Measurements from ENCODE around the gene ZNF740.
"Not testable (repeated sequence)": the region's sequence is repeated elsewhere in the genome, so short reads cannot be mapped to it uniquely, and the experiment has no call there.

ZNF740 gene

GRCh38 chr12:53200458-53201176, 20.1 kb downstream of the ZNF740 start:
- ATAC-seq: no peak
- no peak for TF ChIP-seq CSDC2 (CRISPR knock-in tag; IDR thresholded peaks at IDR 0.05)
- TF ChIP-seq RARB (CRISPR knock-in tag; IDR thresholded peaks at IDR 0.05): no peak
- no peak for TF ChIP-seq CREB5 (CRISPR knock-in tag; IDR thresholded peaks at IDR 0.05; ENCODE audit: low read depth)
- no peak for TF ChIP-seq ZC3H10 (CRISPR knock-in tag; IDR thresholded peaks at IDR 0.05)
- no peak for TF ChIP-seq TOX (CRISPR knock-in tag; IDR thresholded peaks at IDR 0.05; ENCODE audit: borderline replicate concordance)
- TF ChIP-seq BACH2 (CRISPR knock-in tag; IDR thresholded peaks at IDR 0.05; ENCODE audit: borderline replicate concordance): no peak
- TF ChIP-seq TCF4 (CRISPR knock-in tag; IDR thresholded peaks at IDR 0.05; ENCODE audit: borderline replicate concordance): no peak
- TF ChIP-seq ZNF8 (CRISPR knock-in tag; IDR thresholded peaks at IDR 0.05): no peak
- TF ChIP-seq PATZ1 (CRISPR knock-in tag; IDR thresholded peaks at IDR 0.05; ENCODE audit: borderline replicate concordance): no peak
- no peak for TF ChIP-seq POU6F1 (CRISPR knock-in tag; IDR thresholded peaks at IDR 0.05; ENCODE audit: borderline replicate concordance, low read depth)

- no peak for TF ChIP-seq SNAI2 (CRISPR knock-in tag; IDR thresholded peaks at IDR 0.05)
- no peak for TF ChIP-seq PPARA (CRISPR knock-in tag; IDR thresholded peaks at IDR 0.05; ENCODE audit: borderline replicate concordance)
- no peak for TF ChIP-seq RARB (CRISPR knock-in tag; IDR thresholded peaks at IDR 0.05)
- TF ChIP-seq OSR1 (CRISPR knock-in tag; IDR thresholded peaks at IDR 0.05): no peak
- no peak for TF ChIP-seq ESRRG (CRISPR knock-in tag; IDR thresholded peaks at IDR 0.05)
- no peak for TF ChIP-seq CSRNP3 (CRISPR knock-in tag; IDR thresholded peaks at IDR 0.05)
- no peak for TF ChIP-seq TCF4 (CRISPR knock-in tag; IDR thresholded peaks at IDR 0.05; ENCODE audit: borderline replicate concordance)
- TF ChIP-seq ZFP30 (CRISPR knock-in tag; IDR thresholded peaks at IDR 0.05): no peak
- no peak for TF ChIP-seq GLIS3 (CRISPR knock-in tag; IDR thresholded peaks at IDR 0.05)
- TF ChIP-seq PATZ1 (CRISPR knock-in tag; IDR thresholded peaks at IDR 0.05; ENCODE audit: borderline replicate concordance): no peak
- no peak for TF ChIP-seq CSDC2 (CRISPR knock-in tag; IDR thresholded peaks at IDR 0.05)
- TF ChIP-seq ZNF8 (CRISPR knock-in tag; IDR thresholded peaks at IDR 0.05): no peak
- no peak for TF ChIP-seq POU6F1 (CRISPR knock-in tag; IDR thresholded peaks at IDR 0.05; ENCODE audit: borderline replicate concordance, low read depth)
- no peak for TF ChIP-seq ISL1 (CRISPR knock-in tag; IDR thresholded peaks at IDR 0.05)
- no peak for TF ChIP-seq ARNTL (CRISPR knock-in tag; IDR thresholded peaks at IDR 0.05; ENCODE audit: borderline replicate concordance, low read depth)
- no peak for ATAC-seq
Observed at GRCh38 chr12:53201177-53201541, 20.6 kb downstream of the ZNF740 start.

- TF ChIP-seq ZNF70 (CRISPR knock-in tag; IDR thresholded peaks at IDR 0.05) (no peak), CREB5 (CRISPR knock-in tag; IDR thresholded peaks at IDR 0.05; ENCODE audit: low read depth) (no peak), SNAI2 (CRISPR knock-in tag; IDR thresholded peaks at IDR 0.05) (no peak), ZFP30 (CRISPR knock-in tag; IDR thresholded peaks at IDR 0.05) (no peak)
- no peak for ATAC-seq
Observed at GRCh38 chr12:53201639-53202038, 21.1 kb downstream of the ZNF740 start.

- ATAC-seq: not testable (repeated sequence)
Observed at GRCh38 chr12:53202316-53202715, 21.8 kb downstream of the ZNF740 start.
